SU-DHL-6 (cell line): ENCODE data around the gene CHRM2.

Experiments
- EZH2phosphoT487 ChIP-seq: fragments of 200-600 bp; sonication (generic), shearing (Covaris generic); conservative IDR thresholded peaks from 2 replicates; pipeline ENCODE4 v1.6.1; 2018; ENCODE audit warnings: mild to moderate bottlenecking, antibody characterized with exemption, low read length, moderate library complexity, mixed read lengths
- TF ChIP-seq, protein P1 (sequence below): fragments of 200-600 bp; sonication (generic); IDR thresholded peaks from one replicate; pipeline ENCODE4 v1.5.1; 2017; ENCODE audit warnings: antibody characterized with exemption, mild to moderate bottlenecking, low read length, moderate library complexity; ENCODE audit not compliant: insufficient read depth, poor library complexity, severe bottlenecking

DNA sequence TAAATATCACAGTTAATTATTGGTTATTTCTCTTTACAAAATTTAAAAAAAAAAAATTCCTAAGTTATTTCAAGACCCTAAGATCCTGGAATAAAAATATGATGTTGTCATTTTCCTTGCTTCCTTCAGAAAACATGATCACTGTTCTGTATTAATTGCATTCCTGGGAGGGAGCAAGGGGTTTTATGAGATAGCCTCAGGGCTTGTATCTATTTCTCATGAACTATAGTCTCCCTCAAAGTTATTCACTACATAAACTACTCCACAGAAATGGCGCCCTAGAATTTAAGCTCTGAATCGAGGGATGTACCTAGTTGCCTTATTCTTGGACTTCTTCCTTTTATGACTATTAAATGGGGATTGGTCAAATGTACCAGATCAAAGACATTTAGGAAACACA, 170.3 kb downstream of the CHRM2 start:
- TF ChIP-seq, protein P1, sequence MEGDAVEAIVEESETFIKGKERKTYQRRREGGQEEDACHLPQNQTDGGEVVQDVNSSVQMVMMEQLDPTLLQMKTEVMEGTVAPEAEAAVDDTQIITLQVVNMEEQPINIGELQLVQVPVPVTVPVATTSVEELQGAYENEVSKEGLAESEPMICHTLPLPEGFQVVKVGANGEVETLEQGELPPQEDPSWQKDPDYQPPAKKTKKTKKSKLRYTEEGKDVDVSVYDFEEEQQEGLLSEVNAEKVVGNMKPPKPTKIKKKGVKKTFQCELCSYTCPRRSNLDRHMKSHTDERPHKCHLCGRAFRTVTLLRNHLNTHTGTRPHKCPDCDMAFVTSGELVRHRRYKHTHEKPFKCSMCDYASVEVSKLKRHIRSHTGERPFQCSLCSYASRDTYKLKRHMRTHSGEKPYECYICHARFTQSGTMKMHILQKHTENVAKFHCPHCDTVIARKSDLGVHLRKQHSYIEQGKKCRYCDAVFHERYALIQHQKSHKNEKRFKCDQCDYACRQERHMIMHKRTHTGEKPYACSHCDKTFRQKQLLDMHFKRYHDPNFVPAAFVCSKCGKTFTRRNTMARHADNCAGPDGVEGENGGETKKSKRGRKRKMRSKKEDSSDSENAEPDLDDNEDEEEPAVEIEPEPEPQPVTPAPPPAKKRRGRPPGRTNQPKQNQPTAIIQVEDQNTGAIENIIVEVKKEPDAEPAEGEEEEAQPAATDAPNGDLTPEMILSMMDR: no peak
- no peak for TF ChIP-seq EZH2phosphoT487
